ENCODE data around the gene CA12.

The CA12 gene

GRCh38 chr15:63335543-63336240, 46.0 kb downstream of the CA12 start:
- TF ChIP-seq CTCF (IDR thresholded peaks at IDR 0.05; ENCODE audit: low read depth, low read length) = no peak
- no peak overlapping the region for H3K4me3 ChIP-seq (ENCODE audit: low read depth, low read length)

DNA sequence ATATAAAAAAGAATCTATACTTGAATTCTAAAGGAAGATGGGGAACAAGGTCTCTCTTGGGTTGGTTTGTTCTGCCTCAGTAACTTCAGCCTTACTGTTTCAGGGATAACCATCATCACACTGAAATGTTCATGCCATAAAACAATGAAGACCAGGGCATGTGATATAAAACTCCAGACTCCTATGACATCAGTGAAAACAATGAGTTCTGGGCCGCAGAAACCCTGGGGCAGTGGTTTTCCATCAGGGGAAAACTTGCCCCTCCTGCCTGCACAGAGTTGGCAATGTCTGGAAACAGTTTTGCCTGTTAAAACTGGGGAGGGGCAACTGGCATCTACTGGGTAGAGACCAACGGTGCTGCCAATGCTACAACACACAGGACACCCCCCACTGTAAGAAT, 46.8 kb downstream of the CA12 start:
- TF ChIP-seq CTCF (IDR thresholded peaks at IDR 0.05; ENCODE audit: low read depth, low read length) = no peak
- H3K4me3 ChIP-seq (ENCODE audit: low read depth, low read length) = no peak overlapping the region

DNA sequence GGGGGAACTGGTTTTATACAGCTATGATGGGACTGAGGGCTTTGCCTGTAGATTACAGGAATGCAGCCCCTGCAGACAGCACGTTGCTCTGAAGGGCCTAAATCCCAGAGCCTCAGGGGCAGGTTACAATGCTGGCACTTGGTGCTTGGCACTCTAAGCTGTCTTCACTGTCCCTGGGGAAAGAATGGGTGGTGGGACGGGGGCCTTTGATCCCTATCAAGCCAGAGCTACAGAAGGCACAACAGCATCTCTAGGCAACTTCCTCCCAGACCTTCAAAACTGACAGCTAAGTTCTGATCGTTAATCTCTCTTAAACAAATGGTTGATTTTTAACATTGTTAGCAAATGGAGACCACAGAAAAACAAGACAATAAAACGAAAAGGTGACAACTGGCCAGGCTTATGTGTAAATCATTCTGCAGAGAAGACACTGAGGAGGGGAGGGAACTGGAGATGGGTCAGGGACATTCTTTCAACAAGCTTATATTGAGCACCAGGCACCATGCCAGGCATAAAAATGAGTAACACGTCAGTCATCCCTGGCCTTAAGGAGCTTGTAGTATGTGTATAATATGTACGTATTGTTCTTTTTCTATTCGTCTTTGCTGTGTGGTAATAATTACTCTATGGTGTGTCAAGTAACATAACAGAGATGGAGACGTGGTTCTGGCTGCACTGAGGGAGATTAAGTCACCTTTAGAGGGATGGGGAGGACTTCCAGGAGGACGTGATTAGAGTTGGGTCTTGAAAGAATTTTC, 49.1 kb downstream of the CA12 start:
- no peak overlapping the region for H3K4me3 ChIP-seq (ENCODE audit: low read depth, low read length)
- TF ChIP-seq CTCF (IDR thresholded peaks at IDR 0.05; ENCODE audit: low read depth, low read length) = no peak

DNA sequence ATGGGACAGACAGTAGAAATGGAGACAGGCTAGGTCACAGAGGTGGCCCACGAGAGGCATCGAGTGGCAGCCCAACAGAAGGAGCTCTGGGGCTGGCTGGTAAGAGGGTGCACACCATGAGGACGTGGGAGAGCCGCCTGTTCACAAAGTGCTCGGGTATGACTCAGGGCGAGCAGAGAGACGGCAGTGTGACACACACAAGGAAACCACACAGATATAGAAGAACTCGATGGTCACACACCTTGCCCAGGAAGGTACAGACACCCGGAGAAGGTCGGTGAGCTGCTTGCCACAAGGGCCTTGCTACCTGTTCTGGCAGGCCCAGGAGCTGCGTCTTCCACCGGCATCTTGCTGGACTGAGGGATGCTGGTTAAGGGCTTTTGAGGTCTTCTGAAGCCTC, 50.2 kb downstream of the CA12 start:
- TF ChIP-seq CTCF (IDR thresholded peaks at IDR 0.05; ENCODE audit: low read depth, low read length) = no peak
- H3K4me3 ChIP-seq (ENCODE audit: low read depth, low read length) = no peak overlapping the region

- TF ChIP-seq CTCF (IDR thresholded peaks at IDR 0.05; ENCODE audit: low read depth, low read length) = no peak
- no peak overlapping the region for H3K4me3 ChIP-seq (ENCODE audit: low read depth, low read length)
Measured at GRCh38 chr15:63330926-63331325, 50.7 kb downstream of the CA12 start.

DNA sequence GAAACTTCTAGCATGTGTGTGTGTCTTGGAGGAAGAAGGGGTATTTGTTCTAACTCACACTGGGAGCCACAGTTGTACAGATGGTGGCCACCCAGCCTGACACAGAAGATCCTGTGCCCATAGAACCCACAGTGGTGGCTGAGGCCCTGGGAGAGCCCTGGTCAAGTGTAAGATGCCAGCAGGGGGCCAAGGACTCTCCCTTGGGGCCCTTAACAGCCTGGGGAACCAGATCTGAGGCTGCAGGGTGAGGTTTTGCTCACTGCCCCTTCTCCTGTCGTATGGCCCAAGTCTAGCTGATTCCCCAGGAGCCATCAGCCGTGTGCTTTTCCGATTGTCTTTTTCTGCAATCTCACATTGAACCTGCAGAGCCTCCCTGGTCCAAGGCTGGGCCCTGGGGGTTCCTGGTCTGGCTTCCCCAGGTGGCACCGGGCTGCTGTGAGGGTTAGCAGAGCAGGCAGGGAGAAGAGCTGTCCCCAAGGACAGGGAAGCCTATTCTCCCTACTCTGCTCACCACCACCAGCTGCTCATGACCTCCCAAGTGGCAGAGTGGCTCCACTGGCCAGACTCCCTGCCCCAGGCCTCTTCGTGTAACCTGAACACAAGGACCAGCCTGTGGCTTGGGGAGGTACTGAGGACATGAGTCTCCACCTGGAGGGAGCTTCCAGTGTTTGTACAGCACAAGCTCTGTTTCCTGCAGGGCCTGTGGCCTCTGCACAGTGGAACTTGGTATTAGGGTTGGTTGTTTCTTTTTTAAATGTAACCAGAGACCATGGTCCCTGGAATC, 51.9 kb downstream of the CA12 start:
- no peak for TF ChIP-seq CTCF (IDR thresholded peaks at IDR 0.05; ENCODE audit: low read depth, low read length)
- H3K4me3 ChIP-seq (ENCODE audit: low read depth, low read length) = no peak overlapping the region

Measured in WI38 (cell line).